ENCODE data around the gene DIP2C. TPM values are rescaled to one million over a fixed set of nuclear protein-coding genes. Genes with fewer than 3 reads are reported as not detected.

Gene DIP2C
- total RNA-seq, 1 experiment from 2014 or later, result 10.7 TPM

DNA sequence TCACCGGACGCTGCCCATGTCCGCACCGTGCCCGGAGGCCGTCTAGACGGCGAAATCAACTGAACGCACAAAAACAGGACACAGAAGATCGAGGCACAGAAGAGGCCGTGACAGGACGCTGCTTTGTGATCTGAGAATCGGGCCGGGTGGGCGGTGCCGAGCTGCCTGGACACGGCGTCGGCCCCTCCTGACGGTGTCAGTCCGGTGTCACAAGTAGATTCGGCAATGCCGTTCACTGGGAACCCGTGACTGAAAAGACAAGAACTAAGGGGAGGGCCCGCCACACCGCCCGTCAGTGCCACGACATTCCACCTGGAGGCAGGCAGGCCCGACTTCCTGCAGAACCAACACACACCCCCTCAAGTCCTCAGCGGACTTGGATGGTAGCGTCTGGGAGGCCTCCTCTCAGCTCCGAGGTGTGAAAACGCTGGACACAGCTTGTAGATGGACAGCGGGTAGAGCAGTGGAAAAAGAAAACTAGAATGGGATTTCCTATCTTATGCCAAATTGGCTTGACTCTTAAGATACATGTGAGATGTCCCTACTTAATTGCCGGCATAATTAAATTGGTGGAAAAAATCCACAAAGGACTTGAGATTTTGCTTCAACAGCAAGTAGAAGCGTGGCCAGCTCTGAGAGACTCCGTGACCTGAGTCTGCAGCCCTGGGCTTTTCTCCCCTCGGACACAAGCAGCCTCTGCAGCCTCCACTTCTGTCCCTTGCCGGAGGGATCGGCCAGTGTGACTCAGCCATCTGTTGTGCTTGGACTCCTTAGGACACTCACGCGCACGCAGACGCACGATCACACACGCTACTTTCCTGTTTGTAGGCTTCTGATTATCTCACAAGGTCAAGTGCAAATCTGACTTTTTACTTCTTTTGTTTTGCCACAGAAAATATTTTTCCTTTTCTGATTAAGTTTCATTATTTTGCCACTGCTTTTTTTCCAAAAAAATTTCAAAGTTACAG, 269.0 kb downstream of the DIP2C start:
- Histone ChIP-seq H3K27me3 (no peaks in the 10 kb centered on the region), H3K4me3 (no peak overlapping the region), H3K9me3 (no peaks in the 10 kb centered on the region), H3K36me3 (no peaks in the 10 kb centered on the region)
- DNase-seq, result no peak

DNA sequence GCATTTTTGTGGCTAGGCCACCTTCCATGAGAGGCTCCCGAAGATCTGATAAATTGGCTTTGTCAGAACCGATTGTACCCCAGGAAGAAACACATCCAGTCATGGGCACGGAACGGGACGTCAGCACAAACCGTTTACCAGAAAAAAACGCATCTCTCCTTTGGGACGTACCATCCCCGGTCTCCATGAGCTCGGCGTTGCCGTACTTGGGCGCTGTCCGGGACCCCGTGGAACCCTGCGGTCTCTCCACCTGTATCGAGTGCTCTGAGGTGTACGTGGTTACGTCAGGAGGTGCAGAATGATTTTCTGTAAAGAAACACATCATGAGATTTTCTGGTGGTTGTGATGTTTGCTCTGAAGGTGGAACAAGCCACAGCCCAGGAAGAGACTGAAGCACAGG, 270.6 kb downstream of the DIP2C start:
- no peak overlapping the region for H3K4me3 ChIP-seq
- DNase-seq, result no peak
- no peaks in the 10 kb centered on the region; the same call in 1 of the 2 replicates for H3K36me3 ChIP-seq
- no peaks in the 10 kb centered on the region for H3K9me3 ChIP-seq
- no peaks in the 10 kb centered on the region for H3K27me3 ChIP-seq

- Histone ChIP-seq H3K27me3 (no peaks in the 10 kb centered on the region), H3K36me3 (no peaks in the 10 kb centered on the region; the same call in 1 of the 2 replicates), H3K4me3 (no peak overlapping the region), H3K9me3 (no peaks in the 10 kb centered on the region)
- DNase-seq, result no peak
Observed at GRCh38 chr10:418226-418625, 271.2 kb downstream of the DIP2C start.

- no peak for DNase-seq
- Histone ChIP-seq H3K4me3 (no peak overlapping the region), H3K36me3 (peaks cover 3% of the 10 kb centered on the region), H3K27me3 (no peaks in the 10 kb centered on the region), H3K9me3 (no peaks in the 10 kb centered on the region)
Observed at GRCh38 chr10:416091-416515, 273.4 kb downstream of the DIP2C start.

- no peak for DNase-seq
- peaks cover 12% of the 10 kb centered on the region for H3K36me3 ChIP-seq
- H3K4me3 ChIP-seq, result no peak overlapping the region
- no peaks in the 10 kb centered on the region for H3K9me3 ChIP-seq
- H3K27me3 ChIP-seq, result no peaks in the 10 kb centered on the region
Observed at GRCh38 chr10:413662-414071, 275.8 kb downstream of the DIP2C start.

DNA sequence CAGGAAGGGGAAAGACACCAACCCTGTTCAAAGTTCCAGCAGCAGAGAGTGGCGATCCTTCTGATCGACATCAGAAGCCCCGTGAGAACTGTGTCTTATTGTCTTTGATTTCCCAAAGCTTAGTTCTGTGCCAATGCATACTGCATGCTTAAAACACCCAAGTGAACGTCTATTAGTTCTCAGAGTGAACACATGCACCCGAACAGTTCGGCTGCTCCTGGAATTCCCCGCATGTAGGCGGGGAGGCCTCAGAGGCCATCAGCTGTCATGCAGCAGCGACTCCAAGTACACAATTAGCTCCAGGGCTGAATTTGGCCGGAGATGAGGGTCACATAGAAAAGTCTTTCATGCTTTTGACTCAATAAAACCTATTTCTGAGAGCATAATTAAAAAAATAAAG, 277.4 kb downstream of the DIP2C start:
- no peak for DNase-seq
- H3K4me3 ChIP-seq, result no peak overlapping the region
- no peaks in the 10 kb centered on the region for H3K9me3 ChIP-seq
- H3K27me3 ChIP-seq, result no peaks in the 10 kb centered on the region
- H3K36me3 ChIP-seq, result peaks cover 25% of the 10 kb centered on the region

DNA sequence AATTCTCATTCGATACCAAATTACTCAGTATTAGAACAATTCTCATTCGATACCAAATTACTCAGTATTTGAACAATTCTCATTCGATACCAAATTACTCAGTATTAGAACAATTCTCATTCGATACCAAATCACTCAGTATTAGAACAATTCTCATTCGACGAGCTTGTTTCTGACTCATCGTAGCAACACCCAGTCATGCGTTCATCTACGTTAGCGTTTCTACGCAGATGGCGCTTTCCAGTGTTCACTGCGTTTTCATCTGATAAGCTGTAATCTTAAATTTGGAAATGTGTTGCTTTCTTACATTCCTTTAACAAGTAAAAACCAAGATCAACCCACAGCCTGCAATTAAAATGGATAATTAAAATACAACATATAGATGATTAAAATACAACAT, 277.9 kb downstream of the DIP2C start:
- H3K36me3 ChIP-seq, result peaks cover 28% of the 10 kb centered on the region

GRCh38 chr10:409408-410040, 279.9 kb downstream of the DIP2C start:
- no peaks in the 10 kb centered on the region for H3K27me3 ChIP-seq
- no peak for DNase-seq
- no peaks in the 10 kb centered on the region for H3K9me3 ChIP-seq
- no peak overlapping the region for H3K4me3 ChIP-seq
- H3K36me3 ChIP-seq, result peaks cover 33% of the 10 kb centered on the region

More for the DNA sequence above, 277.9 kb downstream of the DIP2C start:
- Histone ChIP-seq H3K9me3 (no peaks in the 10 kb centered on the region), H3K27me3 (no peaks in the 10 kb centered on the region), H3K4me3 (no peak overlapping the region)
- no peak for DNase-seq

- H3K4me3 ChIP-seq, result no peak overlapping the region
- no peaks in the 10 kb centered on the region for H3K27me3 ChIP-seq
- no peaks in the 10 kb centered on the region for H3K9me3 ChIP-seq
- DNase-seq, result no peak
- H3K36me3 ChIP-seq, result peaks cover 36% of the 10 kb centered on the region
Observed at GRCh38 chr10:408236-408635, 281.2 kb downstream of the DIP2C start.

- Histone ChIP-seq H3K9me3 (no peaks in the 10 kb centered on the region), H3K4me3 (no peak overlapping the region), H3K36me3 (peaks cover 33% of the 10 kb centered on the region), H3K27me3 (no peaks in the 10 kb centered on the region)
- no peak for DNase-seq
Observed at GRCh38 chr10:406976-407375, 282.5 kb downstream of the DIP2C start.

DNA sequence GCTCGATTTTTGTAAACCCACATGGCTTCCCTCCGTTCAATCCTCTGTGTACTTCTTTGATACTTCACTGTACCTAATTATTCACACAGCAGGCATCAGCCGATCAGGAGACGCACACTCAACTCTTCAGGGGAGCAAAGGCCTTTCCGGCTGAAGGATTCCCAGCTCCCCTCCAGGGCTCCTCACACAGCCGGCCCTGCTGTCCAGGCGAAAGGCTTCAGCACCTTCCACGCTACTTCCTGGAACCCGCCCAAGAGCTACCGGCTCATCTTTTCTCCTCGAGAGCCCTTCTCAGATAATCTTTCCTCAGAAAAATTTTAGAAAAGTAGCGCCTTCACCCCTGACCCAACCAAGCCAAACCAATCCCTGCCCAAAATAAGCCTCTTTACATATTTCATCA, 283.8 kb downstream of the DIP2C start:
- DNase-seq, result no peak
- Histone ChIP-seq H3K36me3 (peaks cover 33% of the 10 kb centered on the region), H3K27me3 (no peaks in the 10 kb centered on the region), H3K9me3 (no peaks in the 10 kb centered on the region), H3K4me3 (no peak overlapping the region)

DNA sequence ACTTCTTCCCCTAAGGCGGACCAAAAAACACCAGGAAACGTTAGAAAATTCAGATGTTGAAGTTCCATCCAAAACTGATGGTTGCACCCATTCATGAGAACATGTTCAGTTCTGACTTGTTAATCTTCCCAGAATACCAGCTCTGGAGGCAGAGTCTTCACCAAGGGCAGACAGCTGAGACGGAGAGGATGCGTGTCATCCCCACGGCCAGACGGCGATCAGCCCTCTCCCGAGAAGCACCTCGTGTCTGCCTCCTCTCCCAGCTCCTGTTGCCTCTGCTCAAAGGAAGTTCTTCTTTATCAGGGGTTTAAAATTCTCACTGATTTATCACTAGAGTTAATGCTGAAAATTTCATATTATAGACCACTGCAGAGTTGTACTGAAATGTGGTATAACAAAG, 284.5 kb downstream of the DIP2C start:
- H3K9me3 ChIP-seq, result no peaks in the 10 kb centered on the region
- no peak for DNase-seq
- H3K27me3 ChIP-seq, result no peaks in the 10 kb centered on the region
- H3K36me3 ChIP-seq, result peaks cover 31% of the 10 kb centered on the region
- no peak overlapping the region for H3K4me3 ChIP-seq

- Histone ChIP-seq H3K27me3 (no peaks in the 10 kb centered on the region), H3K9me3 (no peaks in the 10 kb centered on the region), H3K36me3 (peaks cover 26% of the 10 kb centered on the region), H3K4me3 (no peak overlapping the region)
- no peak for DNase-seq
Observed at GRCh38 chr10:404346-404745, 285.1 kb downstream of the DIP2C start.

DNA sequence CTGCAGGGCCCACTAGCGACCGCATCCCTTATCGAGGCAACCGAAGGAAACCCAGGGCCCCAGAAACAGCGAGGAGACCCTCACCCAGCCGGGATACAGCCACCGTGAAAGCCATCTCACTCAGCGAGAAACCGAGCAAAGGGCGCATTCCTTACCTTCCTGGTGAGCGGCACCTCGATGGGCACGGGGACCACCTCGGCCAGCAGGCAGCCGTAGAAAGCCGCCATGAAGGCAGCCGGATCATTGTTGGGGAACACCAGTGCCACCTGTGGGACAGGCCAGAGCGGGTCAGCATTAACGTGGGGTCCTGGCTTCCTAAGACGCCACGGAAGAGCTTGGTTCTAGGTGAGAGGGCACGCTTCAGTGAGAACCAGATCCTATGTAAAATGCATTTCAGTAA, 290.5 kb downstream of the DIP2C start:
- H3K27me3 ChIP-seq, result no peaks in the 10 kb centered on the region
- DNase-seq, result no peak
- H3K4me3 ChIP-seq, result no peak overlapping the region
- H3K36me3 ChIP-seq, result no peaks in the 10 kb centered on the region; the same call in 1 of the 2 replicates
- no peaks in the 10 kb centered on the region for H3K9me3 ChIP-seq

DNA sequence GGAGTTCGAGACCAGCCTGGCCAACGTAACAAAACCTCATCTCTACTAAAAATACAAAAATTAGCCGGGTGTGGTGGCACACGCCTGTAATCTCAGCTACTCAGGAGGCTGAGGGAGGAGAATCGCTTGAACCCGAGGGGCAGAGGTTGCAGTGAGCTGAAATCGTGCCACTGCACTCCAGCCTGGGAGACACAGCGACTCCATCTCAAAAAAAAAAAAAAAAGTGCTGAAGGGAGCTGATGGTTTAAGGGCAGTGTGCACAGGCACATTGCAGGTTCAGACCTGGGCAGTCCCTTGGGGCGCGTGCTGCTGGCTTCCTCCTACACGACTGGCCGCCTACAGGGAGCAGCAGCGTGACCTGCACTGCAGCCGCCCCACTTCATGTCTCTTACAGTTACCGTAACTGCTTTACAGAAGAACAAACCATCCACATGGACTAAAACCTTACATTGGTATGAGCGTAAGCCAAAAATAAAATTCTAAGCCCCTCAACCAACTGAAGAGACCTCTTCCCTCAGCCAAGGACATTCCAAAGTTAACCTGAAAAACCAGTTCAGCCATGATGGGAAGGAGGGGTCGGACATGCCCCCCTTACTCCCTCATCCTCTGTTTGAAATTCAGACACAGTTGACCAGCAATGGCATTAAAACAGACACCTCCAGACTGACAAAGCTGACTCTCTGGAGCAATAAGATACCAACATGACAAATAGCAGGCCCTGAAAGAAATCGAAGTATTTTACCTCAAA, 292.0 kb downstream of the DIP2C start:
- Histone ChIP-seq H3K27me3 (no peaks in the 10 kb centered on the region), H3K36me3 (no peaks in the 10 kb centered on the region; the same call in 1 of the 2 replicates), H3K9me3 (no peaks in the 10 kb centered on the region), H3K4me3 (no peak overlapping the region)
- no peak for DNase-seq

GRCh38 chr10:396535-397220, 292.8 kb downstream of the DIP2C start:
- Histone ChIP-seq H3K9me3 (no peaks in the 10 kb centered on the region), H3K36me3 (no peaks in the 10 kb centered on the region; the same call in 1 of the 2 replicates), H3K4me3 (no peak overlapping the region), H3K27me3 (no peaks in the 10 kb centered on the region)
- DNase-seq, result no peak

All from MG63 (cell line).